IMR-90 (cell line): Measurements from ENCODE around the gene RASSF8. TPM values are rescaled to one million over a fixed set of nuclear protein-coding genes. Genes with fewer than 3 reads are reported as not detected.

Experiments used
- ATAC-seq: fragments of 200-7000 bp; cut with Tn5 transposase; 2 replicates; pipeline ENCODE4 v1.9.1; 2020; ENCODE audit warnings: low read depth, mild to moderate bottlenecking, moderate library complexity
- BruUV-seq: library from RNA; stranded (reverse); fragments of 400-500 nt; replicated peaks from 2 replicates; lab custom pipeline; 2021; lab: Mats Ljungman, UMichigan
- CTCF ChIA-PET: fragments of 300-600 bp; formaldehyde crosslinking; extraction: SDS; loops from one replicate; lab custom pipeline; 2021; ENCODE audit warnings: antibody characterized with exemption; lab: Yijun Ruan, JAX
- POLR2A ChIA-PET: fragments of 300-600 bp; sonication (Branson Sonifier 250); formaldehyde crosslinking; loops from one replicate; lab custom pipeline; 2022; ENCODE audit warnings: antibody characterized with exemption; ENCODE audit not compliant: unreplicated experiment; lab: Charles Lee
- DNase-seq: peaks from one replicate; pipeline ENCODE4 v3.0.0; 2013
- H2AFZ ChIP-seq: replicated peaks from 2 replicates; pipeline ENCODE3; 2013; ENCODE audit warnings: low read length, mild to moderate bottlenecking; ENCODE audit not compliant: poor library complexity
- H2AK5ac ChIP-seq: 2 replicates; pipeline ENCODE4 v1.6.1; 2013; ENCODE audit warnings: low read depth, low read length, inconsistent platforms
- H2AK9ac ChIP-seq: replicated peaks from 2 replicates; pipeline ENCODE3; 2013; ENCODE audit warnings: mild to moderate bottlenecking, low read depth, low read length, moderate library complexity; ENCODE audit not compliant: poor library complexity
- H2BK120ac ChIP-seq: 2 replicates; pipeline ENCODE4 v1.6.1; 2013; ENCODE audit warnings: low read depth, low read length, inconsistent platforms
- H2BK15ac ChIP-seq: 3 replicates; pipeline ENCODE4 v1.6.1; 2013; ENCODE audit warnings: low read depth, low read length, inconsistent platforms
- H2BK20ac ChIP-seq: 2 replicates; pipeline ENCODE4 v1.6.1; 2013; ENCODE audit warnings: low read depth, mild to moderate bottlenecking, inconsistent platforms, low read length, moderate library complexity
- H2BK5ac ChIP-seq: 2 replicates; pipeline ENCODE4 v1.6.1; 2013; ENCODE audit warnings: mild to moderate bottlenecking, low read depth, low read length, inconsistent platforms; ENCODE audit not compliant: poor library complexity, severe bottlenecking
- H3K14ac ChIP-seq: replicated peaks from 2 replicates; pipeline ENCODE4 v1.6.1; 2013; ENCODE audit warnings: low read depth, low read length, inconsistent platforms
- H3K18ac ChIP-seq: 2 replicates; pipeline ENCODE4 v1.6.1; 2013; ENCODE audit warnings: low read depth, low read length, control low read depth
- H3K23ac ChIP-seq: 2 replicates; pipeline ENCODE4 v1.6.1; 2013; ENCODE audit warnings: low read depth, low read length, inconsistent platforms
- H3K27ac ChIP-seq: 2 replicates; pipeline ENCODE4 v1.5.1; 2013; ENCODE audit warnings: mild to moderate bottlenecking, control low read depth, low read length; ENCODE audit not compliant: insufficient read depth
- H3K27me3 ChIP-seq: 2 replicates; pipeline ENCODE4 v1.6.1; 2013; ENCODE audit warnings: low read length; ENCODE audit not compliant: control insufficient read depth, insufficient read depth
- H3K36me3 ChIP-seq: 2 replicates; pipeline ENCODE4 v1.6.1; 2013; ENCODE audit warnings: low read length, mixed read lengths; ENCODE audit not compliant: control insufficient read depth, insufficient read depth
- H3K4ac ChIP-seq: 2 replicates; pipeline ENCODE4 v1.6.1; 2013; ENCODE audit warnings: low read depth, low read length, inconsistent platforms
- H3K4me1 ChIP-seq: 2 replicates; pipeline ENCODE4 v1.6.1; 2013; ENCODE audit warnings: low read length, mixed read lengths; ENCODE audit not compliant: control insufficient read depth, insufficient read depth
- H3K4me2 ChIP-seq: 2 replicates; pipeline ENCODE4 v1.6.1; 2013; ENCODE audit warnings: low read depth, mild to moderate bottlenecking, control low read depth, low read length, moderate library complexity
- H3K4me3 ChIP-seq: 2 replicates; pipeline ENCODE4 v1.5.1; 2013; ENCODE audit warnings: low read depth, mild to moderate bottlenecking, control low read depth, low read length, moderate library complexity; ENCODE audit not compliant: insufficient read depth
- H3K56ac ChIP-seq: 2 replicates; pipeline ENCODE4 v1.6.1; 2013; ENCODE audit warnings: low read length, inconsistent platforms; ENCODE audit not compliant: insufficient read depth; ENCODE audit errors: extremely low read depth
- H3K79me1 ChIP-seq, 2 experiments: 2 replicates each; pipeline ENCODE4 v1.6.1; 2013; ENCODE audit warnings: low read length in 2 of 2, inconsistent platforms in 1 of 2, low read depth in 1 of 2
- H3K9ac ChIP-seq: 2 replicates; pipeline ENCODE4 v1.6.1; 2013; ENCODE audit warnings: low read depth, low read length, control low read depth
- H3K9me1 ChIP-seq: 2 replicates; pipeline ENCODE4 v1.6.1; 2013; ENCODE audit warnings: low read length, inconsistent platforms; ENCODE audit not compliant: insufficient read depth
- H3K9me3 ChIP-seq: 2 replicates; pipeline ENCODE4 v1.6.1; 2013; ENCODE audit warnings: low read length; ENCODE audit not compliant: control insufficient read depth, insufficient read depth
- H4K20me1 ChIP-seq: 2 replicates; pipeline ENCODE4 v1.6.1; 2013; ENCODE audit warnings: low read length, inconsistent platforms; ENCODE audit not compliant: insufficient read depth
- H4K5ac ChIP-seq: 2 replicates; pipeline ENCODE4 v1.6.1; 2013; ENCODE audit warnings: mild to moderate bottlenecking, low read depth, low read length, control low read depth
- H4K8ac ChIP-seq, 2 experiments: 2 replicates each; pipeline ENCODE4 v1.6.1; 2013; ENCODE audit warnings: low read depth in 2 of 2, low read length in 2 of 2, control low read depth in 1 of 2, inconsistent platforms in 1 of 2
- H4K91ac ChIP-seq: 2 replicates; pipeline ENCODE4 v1.6.1; 2013; ENCODE audit warnings: low read depth, low read length, inconsistent platforms; ENCODE audit not compliant: insufficient read depth
- BHLHE40 ChIP-seq: fragments of 150-350 bp; IDR thresholded peaks from 2 replicates; pipeline ENCODE4 v1.6.1; 2016; ENCODE audit warnings: mild to moderate bottlenecking, low read depth, low read length
- CEBPB ChIP-seq: IDR thresholded peaks from 2 replicates; pipeline ENCODE4 v1.6.1; 2012; ENCODE audit warnings: low read depth, low read length, improper control_type of control experiment
- CHD1 ChIP-seq: IDR thresholded peaks from 2 replicates; pipeline ENCODE4 v1.6.1; 2012; ENCODE audit warnings: low read depth, low read length, improper control_type of control experiment
- CTCF ChIP-seq: conservative IDR thresholded peaks from 2 replicates; pipeline ENCODE4 v1.5.1; 2012; ENCODE audit warnings: mild to moderate bottlenecking, low read depth, low read length, improper control_type of control experiment
- ELK1 ChIP-seq: fragments of 150-350 bp; IDR thresholded peaks from 2 replicates; pipeline ENCODE4 v1.6.1; 2016; ENCODE audit warnings: low read depth, mild to moderate bottlenecking, low read length, moderate library complexity, borderline replicate concordance
- FOS ChIP-seq: fragments of 150-350 bp; IDR thresholded peaks from 2 replicates; pipeline ENCODE4 v1.6.1; 2016; ENCODE audit warnings: low read depth, low read length
- MAFK ChIP-seq: IDR thresholded peaks from 2 replicates; pipeline ENCODE4 v1.6.1; 2012; ENCODE audit warnings: low read depth, low read length, improper control_type of control experiment
- MAZ ChIP-seq: IDR thresholded peaks from 2 replicates; pipeline ENCODE4 v1.6.1; 2012; ENCODE audit warnings: low read depth, mild to moderate bottlenecking, low read length, improper control_type of control experiment, moderate library complexity, borderline replicate concordance
- MXI1 ChIP-seq: IDR thresholded peaks from 2 replicates; pipeline ENCODE4 v1.6.1; 2012; ENCODE audit warnings: low read depth, mild to moderate bottlenecking, low read length, moderate library complexity, borderline replicate concordance
- NFE2L2 ChIP-seq: fragments of 150-350 bp; IDR thresholded peaks from 2 replicates; pipeline ENCODE4 v1.6.1; 2016; ENCODE audit warnings: low read depth, mild to moderate bottlenecking, low read length
- POLR2A ChIP-seq: IDR thresholded peaks from 2 replicates; pipeline ENCODE4 v1.6.1; 2012; ENCODE audit warnings: mild to moderate bottlenecking, low read depth, low read length
- RAD21 ChIP-seq: IDR thresholded peaks from 2 replicates; pipeline ENCODE4 v1.6.1; 2012; ENCODE audit warnings: low read length, improper control_type of control experiment
- RCOR1 ChIP-seq: IDR thresholded peaks from 2 replicates; pipeline ENCODE4 v1.6.1; 2012; ENCODE audit warnings: mild to moderate bottlenecking, low read length, improper control_type of control experiment; ENCODE audit not compliant: insufficient replicate concordance
- SMC3 ChIP-seq: fragments of 150-350 bp; IDR thresholded peaks from 2 replicates; pipeline ENCODE4 v1.6.1; 2016; ENCODE audit warnings: low read depth, mild to moderate bottlenecking, antibody characterized with exemption, low read length, moderate library complexity
- USF2 ChIP-seq: fragments of 150-350 bp; IDR thresholded peaks from 2 replicates; pipeline ENCODE4 v1.6.1; 2017; ENCODE audit warnings: mild to moderate bottlenecking, antibody characterized with exemption, low read length, low read depth
- WGBS, 2 experiments: methylation state at CpG; one replicate each; pipeline versions ENCODE4 v1.1.5 to v1.1.7; 2013; ENCODE audit warnings: missing lambda C conversion rate in 2 of 2; ENCODE audit not compliant: insufficient read length in 1 of 2; ENCODE audit errors: extremely low coverage in 2 of 2; 5-methylcytosine and 5-hydroxymethylcytosine counted together
- dilution Hi-C: fragments of 300-500 bp; cut with HindIII; formaldehyde crosslinking; loops from one replicate; pipeline ENCODE4 v1.14.3; 2018; ENCODE audit warnings: low sequenced_read_pairs; ENCODE audit not compliant: unreplicated experiment
- in situ Hi-C: fragments of 300-500 bp; cut with MboI; formaldehyde crosslinking; loops from 3 replicates; pipeline ENCODE4 v1.14.3; 2019; ENCODE audit warnings: low sequenced_read_pairs, inconsistent platforms, mixed read lengths
- intact Hi-C: fragments of 100-400 bp; cut with micrococcal nuclease; formaldehyde crosslinking; loops from 2 replicates; pipeline ENCODE4 v1.10.0; 2022
- polyA plus RNA-seq, 3 experiments: library from polyadenylated mRNA; depleted of rRNA; stranded (reverse); fragments of >200 nt; gene quantifications; 2 replicates each; pipeline ENCODE4 v1.2.3, GENCODE V29; 2012; ENCODE audit warnings: low replicate concordance in 1 of 3
- total RNA-seq: library from RNA; depleted of rRNA; stranded (reverse); fragments of >200 nt; gene quantifications from 2 replicates; pipeline ENCODE4 v1.2.3, GENCODE V29; 2012

RASSF8 gene
- total and polyA plus RNA-seq, 2 of the 4 experiments (the other 2 are of a cell fraction) = 10.8 to 50.5 TPM

- Histone ChIP-seq H3K4me3 (no peak overlapping the region), H3K9me3 (peaks cover 8% of the 10 kb centered on the region), H3K4ac (no peak overlapping the region), H4K8ac (no peak overlapping the region), H3K27ac (no peak overlapping the region), H3K18ac (no peak overlapping the region), H3K36me3 (no peaks in the 10 kb centered on the region), H3K9me1 (no peaks in the 10 kb centered on the region), H2BK120ac (no peak overlapping the region), H3K79me1 (no peaks in the 10 kb centered on the region), H2AK9ac (no peak overlapping the region), H4K5ac (no peak overlapping the region), H3K4me1 (peaks cover 6% of the 10 kb centered on the region), H4K91ac (no peak overlapping the region), H3K27me3 (no peaks in the 10 kb centered on the region), H4K20me1 (no peaks in the 10 kb centered on the region), H3K4me2 (no peak overlapping the region), H2BK5ac (no peak overlapping the region), H2AFZ (no peak overlapping the region), H2BK15ac (no peak overlapping the region), H3K14ac (no peak overlapping the region), H3K56ac (no peak overlapping the region), H2BK20ac (no peak overlapping the region), H3K23ac (no peak overlapping the region), H2AK5ac (no peak overlapping the region), H3K9ac (no peak overlapping the region)
- POLR2A ChIA-PET = no interaction called here
- CTCF ChIA-PET = no interaction called here
- no TSS peak for BruUV-seq
- TF ChIP-seq CTCF (no peak), RCOR1 (no peak), MAFK (no peak), BHLHE40 (no peak), ELK1 (no peak), MAZ (no peak), FOS (no peak), NFE2L2 (no peak), MXI1 (no peak), POLR2A (no peak), CEBPB (no peak), SMC3 (no peak), USF2 (no peak), RAD21 (no peak), CHD1 (no peak)
- DNase-seq (no peak), ATAC-seq (no peak)
- dilution Hi-C loops (no loop called here), intact Hi-C loops (no loop called here), in situ Hi-C loops (no loop called here)
- WGBS, 2 experiments = no CpG with 5 or more reads among the region's 1 CpG
Measured at GRCh38 chr12:25940886-25941285, 17.6 kb upstream of the RASSF8 start.
